Measurements from ENCODE around the gene ZDHHC14.
"Not testable (repeated sequence)": the region's sequence is repeated elsewhere in the genome, so short reads cannot be mapped to it uniquely, and the experiment has no call there.

ZDHHC14 gene

GRCh38 chr6:157718503-157719187 is 337.7 kb downstream of the ZDHHC14 start:
- DNase-seq (ENCODE audit: low read depth in 3 of 3): no peak

- not testable (repeated sequence) for DNase-seq (ENCODE audit: low read depth in 3 of 3)
These were observed 340.0 kb downstream of the ZDHHC14 start for GRCh38 chr6:157720964-157721363.

- no peak for DNase-seq (ENCODE audit: low read depth in 3 of 3)
These were observed 340.4 kb downstream of the ZDHHC14 start for GRCh38 chr6:157721426-157721825.

DNA sequence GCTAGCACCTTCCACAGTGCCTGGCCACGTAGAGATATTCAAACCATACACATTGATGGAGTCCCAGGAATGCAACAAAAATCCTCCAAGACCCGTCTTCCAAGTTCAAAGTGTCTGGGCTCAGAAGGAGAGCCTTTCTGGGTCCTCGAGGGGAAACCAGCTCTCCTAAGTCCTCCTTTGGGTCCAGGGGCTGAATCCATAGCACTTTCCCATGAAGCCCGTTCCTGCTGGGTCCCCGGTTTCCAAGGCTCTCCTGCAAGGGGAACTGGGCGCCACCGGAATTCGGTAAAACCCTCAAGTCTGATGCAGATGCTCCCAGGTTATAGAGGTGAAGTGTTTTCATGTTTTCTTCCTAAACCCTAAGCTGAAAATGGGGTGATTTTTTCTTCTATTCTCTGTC is 340.8 kb downstream of the ZDHHC14 start:
- DNase-seq (ENCODE audit: low read depth in 3 of 3): no peak

- DNase-seq (ENCODE audit: low read depth in 3 of 3): no peak
These were observed 342.4 kb downstream of the ZDHHC14 start for GRCh38 chr6:157723376-157723775.

GRCh38 chr6:157724138-157724820 is 343.3 kb downstream of the ZDHHC14 start:
- no peak for DNase-seq (ENCODE audit: low read depth in 3 of 3)

GRCh38 chr6:157724960-157725741 is 344.2 kb downstream of the ZDHHC14 start:
- no peak for DNase-seq (ENCODE audit: low read depth in 3 of 3)

- no peak for DNase-seq (ENCODE audit: low read depth in 3 of 3)
These were observed 344.8 kb downstream of the ZDHHC14 start for GRCh38 chr6:157725836-157726235.

- DNase-seq (ENCODE audit: low read depth in 3 of 3): no peak
These were observed 346.1 kb downstream of the ZDHHC14 start for GRCh38 chr6:157726892-157727628.
